ENCODE data around the gene OSGIN1.

Gene OSGIN1

GRCh38 chr16:83934684-83934977, 18.4 kb upstream of the OSGIN1 start:
- no peak for DNase-seq

GRCh38 chr16:83935005-83935857, 17.8 kb upstream of the OSGIN1 start:
- no peak overlapping the region for H3K4me3 ChIP-seq (ENCODE audit: low read depth, low read length)
- H3K27me3 ChIP-seq, result peaks cover 2% of the 10 kb centered on the region
- H3K4me1 ChIP-seq, result no peaks in the 10 kb centered on the region
- DNase-seq, result no peak
- no peak for TF ChIP-seq CTCF (IDR thresholded peaks at IDR 0.05; ENCODE audit: low read depth, low read length)
- no peaks in the 10 kb centered on the region for H3K36me3 ChIP-seq
- no peaks in the 10 kb centered on the region for H3K9me3 ChIP-seq

More at GRCh38 chr16:83934684-83934977, 18.4 kb upstream of the OSGIN1 start:
- Histone ChIP-seq H3K4me1 (no peaks in the 10 kb centered on the region), H3K4me3 (ENCODE audit: low read depth, low read length) (no peak overlapping the region), H3K36me3 (no peaks in the 10 kb centered on the region), H3K27me3 (peaks cover 5% of the 10 kb centered on the region), H3K9me3 (no peaks in the 10 kb centered on the region)
- no peak for TF ChIP-seq CTCF (IDR thresholded peaks at IDR 0.05; ENCODE audit: low read depth, low read length)

GRCh38 chr16:83935858-83936255, 17.2 kb upstream of the OSGIN1 start:
- no peaks in the 10 kb centered on the region for H3K36me3 ChIP-seq
- no peaks in the 10 kb centered on the region for H3K4me1 ChIP-seq
- H3K27me3 ChIP-seq, result no peaks in the 10 kb centered on the region; the same call in none of the 2 replicates
- TF ChIP-seq CTCF (IDR thresholded peaks at IDR 0.05; ENCODE audit: low read depth, low read length), result no peak
- DNase-seq, result no peak
- no peak overlapping the region for H3K4me3 ChIP-seq (ENCODE audit: low read depth, low read length)
- no peaks in the 10 kb centered on the region for H3K9me3 ChIP-seq

- Histone ChIP-seq H3K4me3 (ENCODE audit: low read depth, low read length) (no peak overlapping the region), H3K36me3 (no peaks in the 10 kb centered on the region), H3K9me3 (no peaks in the 10 kb centered on the region), H3K4me1 (no peaks in the 10 kb centered on the region), H3K27me3 (no peaks in the 10 kb centered on the region; the same call in none of the 2 replicates)
- no peak for DNase-seq
- TF ChIP-seq CTCF (IDR thresholded peaks at IDR 0.05; ENCODE audit: low read depth, low read length), result no peak
Measured at GRCh38 chr16:83936581-83937165, 16.4 kb upstream of the OSGIN1 start.

GRCh38 chr16:83937267-83937666, 15.8 kb upstream of the OSGIN1 start:
- Histone ChIP-seq H3K4me3 (ENCODE audit: low read depth, low read length) (no peak overlapping the region), H3K4me1 (no peaks in the 10 kb centered on the region), H3K9me3 (no peaks in the 10 kb centered on the region), H3K36me3 (no peaks in the 10 kb centered on the region), H3K27me3 (no peaks in the 10 kb centered on the region; the same call in 1 of the 2 replicates)
- TF ChIP-seq CTCF (IDR thresholded peaks at IDR 0.05; ENCODE audit: low read depth, low read length), result no peak
- no peak for DNase-seq

Data from BE2C (cell line).